Esophagus muscularis mucosa (tissue), 4 donors: ENCODE results near the gene NKAIN2.

Source experiments
- EP300 ChIP-seq: sonication (generic); formaldehyde crosslinking; IDR thresholded peaks from one replicate; pipeline ENCODE4 v1.6.1; 2017; ENCODE audit warnings: antibody characterized with exemption
- POLR2A ChIP-seq: fragments of 450-650 bp; IDR thresholded peaks from one replicate; pipeline ENCODE4 v1.6.1; 2017; ENCODE audit warnings: antibody characterized with exemption, moderate library complexity, mild to moderate bottlenecking, low read depth
- POLR2AphosphoS5 ChIP-seq, 2 donors: sonication (generic); formaldehyde crosslinking; IDR thresholded peaks; one replicate each; pipeline ENCODE4 v1.6.1; 2017; ENCODE audit warnings: antibody characterized with exemption in 2 of 2
- TF ChIP-seq, protein P1 (sequence below), 3 experiments: fragments of 200-600 bp in 2 of 3; fragments of 450-650 bp in 1 of 3; sonication (generic) in 2 of 3; IDR thresholded peaks; one replicate each; pipeline ENCODE4 v1.5.1; 2017 to 2019; ENCODE audit warnings: antibody characterized with exemption in 3 of 3, mild to moderate bottlenecking in 2 of 3, moderate library complexity in 1 of 3

GRCh38 chr6:123810948-123811347 is 7.3 kb downstream of the NKAIN2 start:
- TF ChIP-seq POLR2AphosphoS5 (IDR thresholded peaks at IDR 0.05), result no peak
- TF ChIP-seq, protein P1, sequence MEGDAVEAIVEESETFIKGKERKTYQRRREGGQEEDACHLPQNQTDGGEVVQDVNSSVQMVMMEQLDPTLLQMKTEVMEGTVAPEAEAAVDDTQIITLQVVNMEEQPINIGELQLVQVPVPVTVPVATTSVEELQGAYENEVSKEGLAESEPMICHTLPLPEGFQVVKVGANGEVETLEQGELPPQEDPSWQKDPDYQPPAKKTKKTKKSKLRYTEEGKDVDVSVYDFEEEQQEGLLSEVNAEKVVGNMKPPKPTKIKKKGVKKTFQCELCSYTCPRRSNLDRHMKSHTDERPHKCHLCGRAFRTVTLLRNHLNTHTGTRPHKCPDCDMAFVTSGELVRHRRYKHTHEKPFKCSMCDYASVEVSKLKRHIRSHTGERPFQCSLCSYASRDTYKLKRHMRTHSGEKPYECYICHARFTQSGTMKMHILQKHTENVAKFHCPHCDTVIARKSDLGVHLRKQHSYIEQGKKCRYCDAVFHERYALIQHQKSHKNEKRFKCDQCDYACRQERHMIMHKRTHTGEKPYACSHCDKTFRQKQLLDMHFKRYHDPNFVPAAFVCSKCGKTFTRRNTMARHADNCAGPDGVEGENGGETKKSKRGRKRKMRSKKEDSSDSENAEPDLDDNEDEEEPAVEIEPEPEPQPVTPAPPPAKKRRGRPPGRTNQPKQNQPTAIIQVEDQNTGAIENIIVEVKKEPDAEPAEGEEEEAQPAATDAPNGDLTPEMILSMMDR (IDR thresholded peaks at IDR 0.05), result no peak
- no peak for TF ChIP-seq EP300
- TF ChIP-seq POLR2A, result no peak
